GM10248 (cell line): ENCODE results near the gene RBM47.
"Not testable (repeated sequence)": the region's sequence is repeated elsewhere in the genome, so short reads cannot be mapped to it uniquely, and the experiment has no call there.

Source experiments
- CTCF ChIA-PET: fragments of 300-600 bp; sonication (Branson Sonifier 250); formaldehyde crosslinking; extraction: SDS; loops from one replicate; lab custom pipeline; 2021; ENCODE audit warnings: antibody characterized with exemption; lab: Yijun Ruan, JAX
- POLR2A ChIA-PET: fragments of 350-650 bp; sonication (Branson Sonifier 250); formaldehyde crosslinking; extraction: SDS; loops from one replicate; lab custom pipeline; 2020; ENCODE audit warnings: antibody characterized with exemption; lab: Yijun Ruan, JAX
- DNase-seq: peaks from one replicate; pipeline ENCODE4 v3.0.0; 2012; ENCODE audit errors: extremely low spot score
- TF ChIP-seq, protein P1 (sequence below): IDR thresholded peaks from 2 replicates; pipeline ENCODE4 v1.5.1; 2012; ENCODE audit warnings: mild to moderate bottlenecking, low read depth; ENCODE audit errors: extremely low read depth, missing control alignments, control extremely low read depth

Gene RBM47

DNA sequence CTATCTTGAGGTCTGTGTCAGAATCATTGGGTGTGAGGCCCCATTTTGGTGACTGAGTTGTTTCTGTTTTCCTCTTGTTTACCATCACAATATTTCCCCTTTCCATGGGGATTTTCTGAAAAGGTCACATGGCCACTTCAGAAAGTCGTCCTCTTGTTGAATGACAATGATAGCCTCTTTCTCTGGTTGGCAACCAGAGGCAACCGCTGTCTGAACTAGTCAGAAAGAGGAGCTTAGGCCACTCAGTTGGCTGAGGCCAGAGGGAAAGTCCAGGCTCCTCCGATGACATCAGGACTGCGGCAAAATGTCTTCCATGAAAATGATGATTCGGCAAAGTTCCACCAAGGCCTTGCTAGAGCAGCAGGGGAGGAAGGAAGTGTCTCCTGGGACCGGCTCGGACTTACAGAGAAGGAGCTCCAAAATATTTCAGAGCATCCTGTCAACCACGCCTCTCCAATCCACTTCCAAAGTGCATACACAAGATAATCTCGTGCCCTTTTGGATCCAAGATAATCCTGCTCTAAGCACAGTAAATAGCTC, 19.1 kb upstream of the RBM47 start:
- TF ChIP-seq, protein P1, sequence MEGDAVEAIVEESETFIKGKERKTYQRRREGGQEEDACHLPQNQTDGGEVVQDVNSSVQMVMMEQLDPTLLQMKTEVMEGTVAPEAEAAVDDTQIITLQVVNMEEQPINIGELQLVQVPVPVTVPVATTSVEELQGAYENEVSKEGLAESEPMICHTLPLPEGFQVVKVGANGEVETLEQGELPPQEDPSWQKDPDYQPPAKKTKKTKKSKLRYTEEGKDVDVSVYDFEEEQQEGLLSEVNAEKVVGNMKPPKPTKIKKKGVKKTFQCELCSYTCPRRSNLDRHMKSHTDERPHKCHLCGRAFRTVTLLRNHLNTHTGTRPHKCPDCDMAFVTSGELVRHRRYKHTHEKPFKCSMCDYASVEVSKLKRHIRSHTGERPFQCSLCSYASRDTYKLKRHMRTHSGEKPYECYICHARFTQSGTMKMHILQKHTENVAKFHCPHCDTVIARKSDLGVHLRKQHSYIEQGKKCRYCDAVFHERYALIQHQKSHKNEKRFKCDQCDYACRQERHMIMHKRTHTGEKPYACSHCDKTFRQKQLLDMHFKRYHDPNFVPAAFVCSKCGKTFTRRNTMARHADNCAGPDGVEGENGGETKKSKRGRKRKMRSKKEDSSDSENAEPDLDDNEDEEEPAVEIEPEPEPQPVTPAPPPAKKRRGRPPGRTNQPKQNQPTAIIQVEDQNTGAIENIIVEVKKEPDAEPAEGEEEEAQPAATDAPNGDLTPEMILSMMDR, result no peak
- ChIA-PET POLR2A (no interaction called here), CTCF (interaction anchor here (0.9 to 4.5 kb wide), 5 partner anchors 10 to 20 kb away, joined by 3 to 19 read pairs (median 4); partner anchors contain the start of gene RBM47)
- DNase-seq, result no peak

DNA sequence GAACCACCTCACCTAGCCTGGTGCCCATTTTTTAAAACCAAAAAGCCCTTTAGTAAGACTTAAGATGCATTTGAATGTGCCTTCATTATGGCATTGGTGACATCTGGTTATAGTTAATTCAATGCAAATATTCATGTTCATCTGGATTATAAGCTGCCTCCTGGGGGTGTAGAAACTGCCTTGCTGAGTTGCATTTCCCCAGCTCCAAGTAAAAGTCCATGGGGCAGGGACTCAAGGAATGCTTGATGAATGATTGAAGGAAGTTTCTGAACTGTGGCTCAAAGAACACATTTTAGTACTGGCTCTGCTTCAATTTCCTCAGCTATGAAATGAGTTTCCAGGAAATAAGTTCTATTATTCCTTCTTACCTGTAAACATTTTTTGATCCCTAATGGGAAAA, 18.5 kb upstream of the RBM47 start:
- ChIA-PET CTCF (interaction anchor here (1.2 to 4.5 kb wide), 2 partner anchors 9 to 14 kb away, joined by 3 to 19 read pairs; no protein-coding TSS in a partner anchor), POLR2A (no interaction called here)
- TF ChIP-seq, protein P1, result no peak
- no peak for DNase-seq

DNA sequence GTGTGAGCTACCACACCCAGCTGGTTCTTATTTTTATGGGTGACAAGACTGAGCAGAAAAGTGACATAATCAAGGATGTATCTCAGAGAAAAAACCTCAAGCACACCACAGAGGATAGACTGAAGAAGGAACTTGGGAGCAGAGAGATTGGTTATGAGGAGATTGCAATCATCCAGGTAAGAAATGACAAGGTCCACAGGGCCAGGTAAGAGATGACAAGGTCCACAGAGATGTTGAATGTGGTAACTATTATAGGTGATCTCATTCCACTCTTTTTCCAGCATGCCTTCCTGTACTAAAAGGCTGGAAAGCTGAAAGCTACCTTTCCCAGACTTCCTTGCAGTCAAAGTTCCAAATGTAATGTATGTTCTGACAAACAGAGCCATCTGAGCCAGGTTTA, 15.9 kb upstream of the RBM47 start:
- ChIA-PET POLR2A (no interaction called here), CTCF (interaction anchor here (1.0 to 1.3 kb wide), 2 partner anchors 20 to 31 kb away, joined by 3 read pairs; no protein-coding TSS in a partner anchor)
- TF ChIP-seq, protein P1, result no peak
- DNase-seq, result no peak

DNA sequence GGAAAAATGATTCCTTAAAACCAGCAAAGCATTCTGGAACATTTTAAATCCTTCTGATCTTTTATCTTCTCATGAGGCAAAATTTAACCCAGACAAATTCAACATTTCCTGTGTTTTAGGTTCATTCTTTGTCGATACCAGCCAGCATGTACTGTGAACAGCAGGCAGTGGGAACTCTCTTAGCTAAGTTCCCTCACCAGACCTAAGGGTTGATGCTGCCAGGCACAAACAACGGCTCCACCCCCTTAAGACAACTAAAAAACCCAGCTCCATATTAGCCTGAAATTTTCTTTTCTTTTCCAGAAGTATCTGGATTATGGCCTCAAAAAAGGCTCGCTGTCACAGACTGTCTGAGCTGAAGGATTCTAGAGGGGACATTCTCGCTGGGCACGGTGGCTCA, 2.4 kb upstream of the RBM47 start:
- ChIA-PET CTCF (no interaction called here), POLR2A (no interaction called here)
- DNase-seq, result no peak
- TF ChIP-seq, protein P1, result no peak

DNA sequence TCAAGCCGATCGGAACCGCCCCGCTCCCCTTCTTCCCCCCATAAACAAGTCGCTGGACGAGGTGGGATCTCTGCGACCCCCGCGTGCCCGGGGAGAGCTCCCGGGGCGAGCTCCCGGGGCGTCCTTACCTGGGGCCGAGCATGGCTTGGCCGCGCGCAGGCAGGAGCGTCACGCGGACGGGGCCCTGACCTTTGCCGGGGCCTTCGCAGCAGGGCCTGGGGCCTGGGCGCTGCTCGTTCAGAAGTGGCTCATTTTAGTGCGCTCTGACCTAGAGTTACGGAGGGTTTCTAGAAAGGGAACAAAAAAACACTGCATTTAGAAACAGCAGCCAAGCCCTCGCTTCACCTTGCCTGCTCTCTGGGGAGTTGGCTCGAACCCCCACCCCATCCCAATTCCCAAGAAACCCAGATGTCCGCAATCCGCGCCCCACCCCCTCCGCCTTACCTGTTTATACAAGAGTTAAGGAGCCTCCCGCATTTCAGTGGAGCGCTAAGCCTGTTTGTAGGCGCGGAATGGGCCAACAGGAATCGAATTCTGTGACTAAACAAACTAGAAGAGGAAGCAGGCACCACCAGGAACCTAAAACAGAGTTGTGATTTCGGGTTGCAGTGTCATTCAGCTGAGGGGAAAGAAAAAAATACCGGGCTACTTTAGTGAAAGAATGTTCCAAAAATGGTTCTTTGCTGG, 814 bp upstream of the RBM47 start:
- TF ChIP-seq, protein P1, result no peak
- CTCF ChIA-PET, result interaction anchor here (0.7 to 1.4 kb wide), 6 partner anchors 9 to 88 kb away, joined by 3 to 5 read pairs (median 4); no protein-coding TSS in a partner anchor
- peak; percentile 70 for DNase-seq
- POLR2A ChIA-PET, result no interaction called here

DNA sequence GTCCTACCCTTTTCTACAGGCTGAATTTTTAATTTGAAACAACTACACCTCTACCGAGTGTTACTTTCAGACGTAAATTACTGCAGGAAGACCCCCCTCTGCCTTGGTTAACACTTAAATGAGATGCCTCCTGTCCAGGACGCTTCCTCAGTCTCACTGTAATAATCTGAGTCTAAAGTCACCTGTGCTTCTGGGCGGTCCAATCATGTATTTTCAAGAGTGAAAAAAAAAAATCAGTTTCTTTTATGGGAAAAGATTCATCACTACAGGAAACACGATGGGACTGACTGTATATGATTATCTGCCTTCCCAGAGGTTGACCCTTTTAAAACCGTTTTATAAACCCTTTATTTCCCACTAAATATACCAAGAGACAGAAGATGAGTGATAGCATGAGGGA, 776 bp downstream of the RBM47 start:
- TF ChIP-seq, protein P1, result no peak
- no peak for DNase-seq
- CTCF ChIA-PET, result interaction anchor here (0.6 to 1.4 kb wide), 4 partner anchors 13 to 91 kb away, joined by 3 to 4 read pairs (median 3); no protein-coding TSS in a partner anchor
- POLR2A ChIA-PET, result interaction anchor here (0.6 kb wide), 1 partner anchor 37 kb away, joined by 3 read pairs; no protein-coding TSS in a partner anchor

DNA sequence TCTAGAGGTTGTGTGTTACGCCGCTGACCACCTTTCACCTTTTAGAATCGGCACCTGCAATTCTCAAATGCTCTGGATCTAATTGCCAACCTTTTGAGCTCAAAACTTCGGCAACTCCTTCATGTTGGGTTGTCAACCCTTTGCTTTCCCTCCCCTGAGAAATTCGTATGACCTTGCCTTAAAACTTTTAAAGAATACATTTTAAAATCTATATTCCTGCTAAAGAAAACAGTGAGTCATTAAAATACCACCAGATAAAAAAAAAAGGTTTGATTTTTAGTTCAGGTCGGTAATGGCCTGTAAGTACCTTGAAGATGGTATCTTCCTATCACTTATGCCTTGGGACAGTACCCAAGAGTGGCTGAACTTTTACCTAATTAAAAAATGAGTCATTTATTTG, 1.3 kb downstream of the RBM47 start:
- DNase-seq, result not testable (repeated sequence)
- ChIA-PET POLR2A (interaction anchor here (0.6 kb wide), 1 partner anchor 36 kb away, joined by 3 read pairs; no protein-coding TSS in a partner anchor), CTCF (interaction anchor here (1.4 kb wide), 1 partner anchor 21 kb away, joined by 3 read pairs; no protein-coding TSS in a partner anchor)
